NB4 (cell line): ENCODE results near the gene ANP32E.

Source experiments
- MAX ChIP-seq: IDR thresholded peaks from 2 replicates; pipeline ENCODE4 v1.6.1; 2011; ENCODE audit warnings: low read depth, low read length
- MYC ChIP-seq: IDR thresholded peaks from 2 replicates; pipeline ENCODE4 v1.6.1; 2011; ENCODE audit warnings: low read depth, low read length
- POLR2A ChIP-seq: IDR thresholded peaks from 2 replicates; pipeline ENCODE4 v1.6.1; 2011; ENCODE audit warnings: mild to moderate bottlenecking; ENCODE audit not compliant: insufficient read length; ENCODE audit errors: extremely low read depth
- TF ChIP-seq, protein P1 (sequence below): IDR thresholded peaks from one replicate; pipeline ENCODE4 v1.5.1; 2012; ENCODE audit warnings: low read depth, low read length

DNA sequence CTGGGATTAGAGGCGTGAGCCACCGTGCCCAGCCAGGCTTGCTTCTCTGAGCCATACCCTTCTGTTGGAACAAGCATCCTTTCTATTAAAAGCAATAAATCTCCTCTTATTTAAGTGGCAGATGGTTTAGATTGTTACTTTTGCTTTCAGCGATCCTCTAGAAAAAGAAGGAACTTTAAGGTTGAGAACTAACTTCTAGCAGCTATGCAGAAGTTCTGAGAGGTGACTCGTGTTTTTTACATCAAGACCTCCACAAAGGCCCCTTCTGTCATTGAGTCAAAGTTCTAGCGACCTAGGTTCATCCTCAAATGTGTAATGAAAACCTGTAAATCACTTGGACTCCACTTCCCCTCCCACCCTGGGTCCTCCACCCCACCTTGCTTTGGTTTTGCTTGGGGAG lies 55.4 kb downstream of the ANP32E start:
- TF ChIP-seq, protein P1, sequence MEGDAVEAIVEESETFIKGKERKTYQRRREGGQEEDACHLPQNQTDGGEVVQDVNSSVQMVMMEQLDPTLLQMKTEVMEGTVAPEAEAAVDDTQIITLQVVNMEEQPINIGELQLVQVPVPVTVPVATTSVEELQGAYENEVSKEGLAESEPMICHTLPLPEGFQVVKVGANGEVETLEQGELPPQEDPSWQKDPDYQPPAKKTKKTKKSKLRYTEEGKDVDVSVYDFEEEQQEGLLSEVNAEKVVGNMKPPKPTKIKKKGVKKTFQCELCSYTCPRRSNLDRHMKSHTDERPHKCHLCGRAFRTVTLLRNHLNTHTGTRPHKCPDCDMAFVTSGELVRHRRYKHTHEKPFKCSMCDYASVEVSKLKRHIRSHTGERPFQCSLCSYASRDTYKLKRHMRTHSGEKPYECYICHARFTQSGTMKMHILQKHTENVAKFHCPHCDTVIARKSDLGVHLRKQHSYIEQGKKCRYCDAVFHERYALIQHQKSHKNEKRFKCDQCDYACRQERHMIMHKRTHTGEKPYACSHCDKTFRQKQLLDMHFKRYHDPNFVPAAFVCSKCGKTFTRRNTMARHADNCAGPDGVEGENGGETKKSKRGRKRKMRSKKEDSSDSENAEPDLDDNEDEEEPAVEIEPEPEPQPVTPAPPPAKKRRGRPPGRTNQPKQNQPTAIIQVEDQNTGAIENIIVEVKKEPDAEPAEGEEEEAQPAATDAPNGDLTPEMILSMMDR: no peak
- no peak for TF ChIP-seq POLR2A
- TF ChIP-seq MAX: no peak
- no peak for TF ChIP-seq MYC
